Cardiac fibroblast (primary cell): ENCODE data around the gene SEMA5A.

Experiments
- DNase-seq, 2 donors: peaks; one replicate each; pipeline versions ENCODE4 v3.0.0 to v3.0.0-alpha.2; 2010; ENCODE audit warnings: low read depth in 2 of 2
- H3K4me3 ChIP-seq, 2 donors: replicated peaks in 1 of 2; 1 replicate in 1 of 2; 2 replicates in 1 of 2; pipeline ENCODE4 v1.5.1; 2011; ENCODE audit warnings: low read depth in 2 of 2, low read length in 2 of 2, mild to moderate bottlenecking in 2 of 2, moderate library complexity in 1 of 2
- CTCF ChIP-seq: IDR thresholded peaks from one replicate; pipeline ENCODE4 v1.5.1; 2011; ENCODE audit warnings: low read depth, mild to moderate bottlenecking, low read length, inconsistent platforms

The SEMA5A gene

GRCh38 chr5:9390113-9390512, 155.8 kb downstream of the SEMA5A start:
- no peak for DNase-seq
- TF ChIP-seq CTCF: no peak
- no peak overlapping the region for H3K4me3 ChIP-seq

- DNase-seq: no peak
- no peak for TF ChIP-seq CTCF
- H3K4me3 ChIP-seq: no peak overlapping the region
Observed at GRCh38 chr5:9388941-9389674, 156.8 kb downstream of the SEMA5A start.

GRCh38 chr5:9387879-9388278, 158.0 kb downstream of the SEMA5A start:
- DNase-seq: no peak
- no peak for TF ChIP-seq CTCF
- H3K4me3 ChIP-seq: no peak overlapping the region

- H3K4me3 ChIP-seq: no peak overlapping the region
- no peak for TF ChIP-seq CTCF
- DNase-seq: no peak
Observed at GRCh38 chr5:9386945-9387344, 158.9 kb downstream of the SEMA5A start.

- DNase-seq: no peak
- no peak overlapping the region for H3K4me3 ChIP-seq
- no peak for TF ChIP-seq CTCF
Observed at GRCh38 chr5:9382522-9382921, 163.4 kb downstream of the SEMA5A start.

GRCh38 chr5:9381464-9381863, 164.4 kb downstream of the SEMA5A start:
- no peak overlapping the region for H3K4me3 ChIP-seq
- no peak for DNase-seq
- no peak for TF ChIP-seq CTCF

GRCh38 chr5:9380109-9380508, 165.8 kb downstream of the SEMA5A start:
- DNase-seq: peak in 1 of 2 donors; percentile 14
- no peak overlapping the region for H3K4me3 ChIP-seq
- TF ChIP-seq CTCF: no peak
